MCF 10A (cell line): ENCODE results near the gene TWSG1. TPM values are rescaled to one million over a fixed set of nuclear protein-coding genes. Genes with fewer than 3 reads are reported as not detected.

ENCODE experiments used
- BruUV-seq: library from RNA; stranded (reverse); fragments of 400-500 nt; replicated peaks from 2 replicates; lab custom pipeline; 2021; lab: Mats Ljungman, UMichigan
- CTCF ChIA-PET: fragments of 300-600 bp; sonication (Branson Sonifier 250); formaldehyde crosslinking; extraction: SDS; loops from one replicate; lab custom pipeline; 2021; ENCODE audit warnings: antibody characterized with exemption, inconsistent platforms; lab: Yijun Ruan, JAX
- POLR2A ChIA-PET: fragments of 300-600, 350-650 bp; sonication (Branson Sonifier 250); formaldehyde crosslinking; extraction: SDS; loops from one replicate; lab custom pipeline; 2020; ENCODE audit warnings: antibody characterized with exemption, inconsistent platforms; lab: Yijun Ruan, JAX
- DNase-seq: peaks from one replicate; pipeline ENCODE4 v3.0.0-alpha.2; 2018; ENCODE audit not compliant: unreplicated experiment
- H3K27ac Mint-ChIP-seq: one replicate; pipeline ENCODE4 v1.8.0; 2022; ENCODE audit warnings: mild to moderate bottlenecking, low read depth, mixed read lengths; ENCODE audit not compliant: unreplicated experiment
- H3K27me3 Mint-ChIP-seq: one replicate; pipeline ENCODE4 v1.8.0; 2022; ENCODE audit warnings: mixed read lengths; ENCODE audit not compliant: insufficient read depth, unreplicated experiment
- H3K36me3 Mint-ChIP-seq: one replicate; pipeline ENCODE4 v1.8.0; 2022; ENCODE audit warnings: mild to moderate bottlenecking, moderate library complexity, mixed read lengths; ENCODE audit not compliant: insufficient read depth, unreplicated experiment
- H3K4me1 Mint-ChIP-seq: one replicate; pipeline ENCODE4 v1.8.0; 2022; ENCODE audit warnings: mixed read lengths; ENCODE audit not compliant: insufficient read depth, unreplicated experiment
- H3K4me3 Mint-ChIP-seq: one replicate; pipeline ENCODE4 v1.8.0; 2022; ENCODE audit warnings: mild to moderate bottlenecking, moderate library complexity, mixed read lengths; ENCODE audit not compliant: unreplicated experiment
- H3K9me3 Mint-ChIP-seq: one replicate; pipeline ENCODE4 v1.8.0; 2022; ENCODE audit warnings: mixed read lengths; ENCODE audit not compliant: unreplicated experiment
- CTCF ChIP-seq: fragments of 200-600 bp; IDR thresholded peaks from one replicate; pipeline ENCODE4 v1.8.0; 2022; ENCODE audit warnings: antibody characterized with exemption, mild to moderate bottlenecking; ENCODE audit not compliant: unreplicated experiment
- intact Hi-C: fragments of 100-400 bp; cut with micrococcal nuclease; formaldehyde crosslinking; loops from 2 replicates; pipeline ENCODE4 v1.14.1; 2022
- total RNA-seq: library from RNA; stranded (reverse); gene quantifications from 2 replicates; pipeline ENCODE4 v1.2.3, GENCODE V29; 2022

The TWSG1 gene
- total RNA-seq, 1 experiment from 2014 or later: 26.0 TPM

GRCh38 chr18:9404565-9405060, 70.0 kb downstream of the TWSG1 start:
- POLR2A ChIA-PET: no interaction called here
- H3K4me1 Mint-ChIP-seq: no peaks in the 10 kb centered on the region
- no peaks in the 10 kb centered on the region for H3K36me3 Mint-ChIP-seq
- no peaks in the 10 kb centered on the region for H3K27me3 Mint-ChIP-seq
- no peak for TF ChIP-seq CTCF
- intact Hi-C loops: no loop called here
- no peak overlapping the region for H3K4me3 Mint-ChIP-seq
- H3K27ac Mint-ChIP-seq: no peak overlapping the region
- H3K9me3 Mint-ChIP-seq: peaks cover 4% of the 10 kb centered on the region
- CTCF ChIA-PET: no interaction called here
- BruUV-seq: no TSS peak
- DNase-seq: no peak

GRCh38 chr18:9405130-9405529, 70.6 kb downstream of the TWSG1 start:
- no peak for TF ChIP-seq CTCF
- BruUV-seq: no TSS peak
- Mint-ChIP-seq H3K36me3 (no peaks in the 10 kb centered on the region), H3K27me3 (no peaks in the 10 kb centered on the region), H3K4me3 (no peak overlapping the region), H3K27ac (no peak overlapping the region), H3K4me1 (no peaks in the 10 kb centered on the region), H3K9me3 (peaks cover 9% of the 10 kb centered on the region)
- intact Hi-C loops: no loop called here
- ChIA-PET POLR2A (no interaction called here), CTCF (no interaction called here)
- no peak for DNase-seq

- Mint-ChIP-seq H3K27ac (no peak overlapping the region), H3K4me3 (no peak overlapping the region), H3K36me3 (no peaks in the 10 kb centered on the region), H3K27me3 (no peaks in the 10 kb centered on the region), H3K9me3 (peaks cover 14% of the 10 kb centered on the region), H3K4me1 (no peaks in the 10 kb centered on the region)
- ChIA-PET CTCF (no interaction called here), POLR2A (no interaction called here)
- BruUV-seq: no TSS peak
- TF ChIP-seq CTCF: no peak
- no peak for DNase-seq
- intact Hi-C loops: no loop called here
Observed at GRCh38 chr18:9405977-9406376, 71.4 kb downstream of the TWSG1 start.

- CTCF ChIA-PET: interaction anchor here (0.6 kb wide), 2 partner anchors 17 to 357 kb away, joined by 3 read pairs; no protein-coding TSS in a partner anchor
- H3K4me1 Mint-ChIP-seq: no peaks in the 10 kb centered on the region
- POLR2A ChIA-PET: no interaction called here
- H3K27ac Mint-ChIP-seq: no peak overlapping the region
- no peak for DNase-seq
- no peak for TF ChIP-seq CTCF
- no peaks in the 10 kb centered on the region for H3K27me3 Mint-ChIP-seq
- no TSS peak for BruUV-seq
- no peaks in the 10 kb centered on the region for H3K36me3 Mint-ChIP-seq
- intact Hi-C loops: no loop called here
- H3K9me3 Mint-ChIP-seq: peaks cover 14% of the 10 kb centered on the region
- no peak overlapping the region for H3K4me3 Mint-ChIP-seq
Observed at GRCh38 chr18:9410515-9410914, 75.9 kb downstream of the TWSG1 start.
